Ishikawa (cell line): ENCODE results near the gene RABGAP1L.

ENCODE experiments used
- CREB1 ChIP-seq: IDR thresholded peaks from 2 replicates; pipeline ENCODE4 v1.6.1; 2012; ENCODE audit warnings: low read depth
- RAD21 ChIP-seq: IDR thresholded peaks from 2 replicates; pipeline ENCODE4 v1.6.1; 2012; ENCODE audit warnings: low read depth

- TF ChIP-seq RAD21 (no peak), CREB1 (no peak)
Measured at GRCh38 chr1:174358786-174359453, 199.6 kb downstream of the RABGAP1L start.
